ENCODE data around the gene MGAT5.

Gene MGAT5

DNA sequence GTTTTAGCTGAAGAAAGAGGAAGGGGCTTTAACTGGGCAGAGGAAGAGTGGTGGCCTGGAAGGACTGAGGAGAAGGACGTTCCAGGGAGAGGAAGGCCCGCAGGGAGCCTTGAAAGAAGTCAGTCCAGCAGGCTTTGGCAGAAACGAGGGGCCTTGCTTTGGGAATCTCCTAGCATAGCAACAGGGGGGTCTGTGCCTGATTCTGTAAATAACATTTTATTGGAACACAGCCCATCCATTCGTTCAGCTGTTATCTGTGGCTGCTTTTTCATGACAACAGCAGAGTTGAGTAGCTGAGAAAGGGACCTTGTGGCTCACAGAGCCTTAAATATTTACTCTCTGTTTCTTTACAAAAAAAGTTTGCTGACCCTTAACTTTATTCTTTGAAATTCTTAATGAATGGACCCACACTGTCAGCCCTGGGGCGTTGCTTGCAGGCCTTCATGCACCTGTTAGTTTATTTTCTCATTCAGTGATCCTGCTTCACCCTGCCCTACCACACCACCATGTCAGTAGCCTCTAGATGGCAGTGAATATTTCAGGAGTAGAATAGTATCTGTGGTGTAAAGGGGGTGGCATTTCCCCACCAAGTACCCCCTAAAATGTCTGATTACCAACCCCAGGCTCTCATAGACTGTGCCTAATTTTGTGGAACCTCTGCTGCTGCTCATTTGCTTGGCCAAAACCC is 61.0 kb downstream of the MGAT5 start:
- no peak overlapping the region for H3K4me3 ChIP-seq (ENCODE audit: low read depth, low read length)
- TF ChIP-seq POLR2A (IDR thresholded peaks at IDR 0.05; ENCODE audit: extremely low read depth, insufficient read length): no peak
- no peak for TF ChIP-seq MYC (IDR thresholded peaks at IDR 0.05; ENCODE audit: low read depth, low read length)
- TF ChIP-seq, protein P1, sequence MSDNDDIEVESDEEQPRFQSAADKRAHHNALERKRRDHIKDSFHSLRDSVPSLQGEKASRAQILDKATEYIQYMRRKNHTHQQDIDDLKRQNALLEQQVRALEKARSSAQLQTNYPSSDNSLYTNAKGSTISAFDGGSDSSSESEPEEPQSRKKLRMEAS (IDR thresholded peaks at IDR 0.05; ENCODE audit: low read depth, low read length): no peak
- TF ChIP-seq CTCF (IDR thresholded peaks at IDR 0.05; ENCODE audit: low read depth, low read length): no peak
- no peak for DNase-seq (ENCODE audit: low read depth)

GRCh38 chr2:134315471-134315870 is 61.6 kb downstream of the MGAT5 start:
- DNase-seq (ENCODE audit: low read depth): no peak
- H3K4me3 ChIP-seq (ENCODE audit: low read depth, low read length): no peak overlapping the region
- TF ChIP-seq POLR2A (IDR thresholded peaks at IDR 0.05; ENCODE audit: extremely low read depth, insufficient read length) (no peak), CTCF (IDR thresholded peaks at IDR 0.05; ENCODE audit: low read depth, low read length) (no peak), MYC (IDR thresholded peaks at IDR 0.05; ENCODE audit: low read depth, low read length) (no peak)
- TF ChIP-seq, protein P1 (IDR thresholded peaks at IDR 0.05; ENCODE audit: low read depth, low read length): no peak

- no peak overlapping the region for H3K4me3 ChIP-seq (ENCODE audit: low read depth, low read length)
- peak; percentile 30 for DNase-seq (ENCODE audit: low read depth)
- TF ChIP-seq, protein P1 (IDR thresholded peaks at IDR 0.05; ENCODE audit: low read depth, low read length): no peak
- TF ChIP-seq CTCF (IDR thresholded peaks at IDR 0.05; ENCODE audit: low read depth, low read length): no peak
These were observed 65.9 kb downstream of the MGAT5 start for GRCh38 chr2:134319596-134320254.

DNA sequence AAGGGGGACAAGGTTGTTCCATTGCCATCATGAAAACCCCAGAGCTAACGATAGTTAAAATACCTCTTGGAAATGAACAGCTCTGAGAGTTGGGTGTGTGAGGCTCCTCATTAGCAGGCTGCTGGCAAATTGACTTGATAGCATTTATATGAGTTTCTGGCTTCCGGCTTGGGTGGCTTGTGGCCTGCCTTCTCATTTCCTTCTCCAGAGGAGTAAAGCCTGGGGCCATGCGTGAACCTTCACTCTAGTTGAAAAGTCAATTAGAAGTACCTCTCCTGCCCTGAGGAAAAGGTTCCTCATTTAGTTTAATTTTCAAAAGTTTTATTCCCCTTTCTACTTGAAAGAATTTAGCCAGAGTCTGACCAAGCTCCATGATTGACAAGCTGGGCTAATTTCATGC is 67.1 kb downstream of the MGAT5 start:
- no peak overlapping the region for H3K4me3 ChIP-seq (ENCODE audit: low read depth, low read length)
- TF ChIP-seq POLR2A (IDR thresholded peaks at IDR 0.05; ENCODE audit: extremely low read depth, insufficient read length) (no peak), MYC (IDR thresholded peaks at IDR 0.05; ENCODE audit: low read depth, low read length) (0 out of 2 replicates have a peak, but pooled peaks have one; percentile 39), CTCF (IDR thresholded peaks at IDR 0.05; ENCODE audit: low read depth, low read length) (no peak)
- TF ChIP-seq, protein P1 (IDR thresholded peaks at IDR 0.05; ENCODE audit: low read depth, low read length): 0 out of 2 replicates have a peak, but pooled peaks have one; percentile 14
- DNase-seq (ENCODE audit: low read depth): peak; percentile 85

- no peak for DNase-seq (ENCODE audit: low read depth)
- TF ChIP-seq MYC (IDR thresholded peaks at IDR 0.05; ENCODE audit: low read depth, low read length) (no peak), CTCF (IDR thresholded peaks at IDR 0.05; ENCODE audit: low read depth, low read length) (no peak), POLR2A (IDR thresholded peaks at IDR 0.05; ENCODE audit: extremely low read depth, insufficient read length) (no peak)
- TF ChIP-seq, protein P1 (IDR thresholded peaks at IDR 0.05; ENCODE audit: low read depth, low read length): no peak
- H3K4me3 ChIP-seq (ENCODE audit: low read depth, low read length): no peak overlapping the region
These were observed 69.9 kb downstream of the MGAT5 start for GRCh38 chr2:134323777-134324176.

Data from NB4 (cell line).